HEK293 (cell line): ENCODE results near the gene TOMM40.

ENCODE experiments used
- CTCF ChIA-PET: fragments of 350-600 bp; formaldehyde crosslinking; extraction: SDS; loops from one replicate; lab custom pipeline; 2021; ENCODE audit warnings: antibody characterized with exemption; lab: Yijun Ruan, JAX
- POLR2A ChIA-PET: fragments of 300-600 bp; formaldehyde crosslinking; extraction: SDS; loops from one replicate; lab custom pipeline; 2020; ENCODE audit warnings: antibody characterized with exemption, inconsistent platforms; lab: Yijun Ruan, JAX
- H3K27ac ChIP-seq: fragments of 200-500 bp; sonication (Bioruptor generic); 2 replicates; pipeline ENCODE4 v1.5.1; 2014; ENCODE audit warnings: low read depth, low read length, control low read depth, inconsistent platforms; ENCODE audit errors: extremely low read depth
- H3K36me3 ChIP-seq, 2 experiments: fragments of 200-500 bp in 1 of 2; sonication (Bioruptor generic) in 1 of 2; 1 replicate in 1 of 2; 2 replicates in 1 of 2; pipeline ENCODE4 v1.5.1; 2014 to 2017; ENCODE audit warnings: inconsistent platforms in 2 of 2, low read length in 2 of 2; ENCODE audit not compliant: control insufficient read depth in 2 of 2, insufficient read depth in 1 of 2
- H3K4me1 ChIP-seq: fragments of 200-500 bp; sonication (Bioruptor generic); 2 replicates; pipeline ENCODE4 v1.5.1; 2014; ENCODE audit warnings: mild to moderate bottlenecking, low read length, inconsistent platforms; ENCODE audit not compliant: control insufficient read depth, insufficient read depth
- H3K4me3 ChIP-seq: 2 replicates; pipeline ENCODE4 v1.5.1; 2011; ENCODE audit warnings: low read depth, mild to moderate bottlenecking, control low read depth, low read length, moderate library complexity
- H3K9me3 ChIP-seq: fragments of 200-500 bp; sonication (Bioruptor generic); 2 replicates; pipeline ENCODE4 v1.5.1; 2014; ENCODE audit warnings: low read depth, low read length, inconsistent platforms; ENCODE audit not compliant: control insufficient read depth, insufficient read depth
- BCL11A ChIP-seq: fragments of 450-650 bp; formaldehyde crosslinking; IDR thresholded peaks from 2 replicates; pipeline ENCODE4 v1.5.1; 2016; ENCODE audit warnings: low read depth, missing biosample characterization, missing genetic modification characterization
- GLIS1 ChIP-seq: fragments of 450-650 bp; formaldehyde crosslinking; IDR thresholded peaks from 2 replicates; pipeline ENCODE4 v1.5.1; 2016; ENCODE audit warnings: missing biosample characterization, missing genetic modification characterization
- OSR2 ChIP-seq: fragments of 450-650 bp; formaldehyde crosslinking; IDR thresholded peaks from 2 replicates; pipeline ENCODE4 v1.5.1; 2016; ENCODE audit warnings: missing biosample characterization, missing genetic modification characterization
- SP3 ChIP-seq: fragments of 450-650 bp; formaldehyde crosslinking; IDR thresholded peaks from 2 replicates; pipeline ENCODE4 v1.5.1; 2016; ENCODE audit warnings: missing biosample characterization, missing genetic modification characterization
- YY1 ChIP-seq: fragments of 450-650 bp; formaldehyde crosslinking; IDR thresholded peaks from 2 replicates; pipeline ENCODE4 v1.5.1; 2018; ENCODE audit warnings: missing biosample characterization, missing genetic modification characterization
- YY2 ChIP-seq: fragments of 450-650 bp; formaldehyde crosslinking; IDR thresholded peaks from 2 replicates; pipeline ENCODE4 v1.5.1; 2016; ENCODE audit warnings: missing biosample characterization, missing genetic modification characterization
- ZBTB20 ChIP-seq: fragments of 450-650 bp; formaldehyde crosslinking; IDR thresholded peaks from 2 replicates; pipeline ENCODE4 v1.5.1; 2016; ENCODE audit warnings: missing biosample characterization, missing genetic modification characterization
- ZBTB26 ChIP-seq: fragments of 450-650 bp; formaldehyde crosslinking; optimal IDR thresholded peaks from 2 replicates; pipeline ENCODE3; 2016; ENCODE audit warnings: missing biosample characterization, mild to moderate bottlenecking, missing genetic modification characterization
- ZBTB48 ChIP-seq: fragments of 450-650 bp; formaldehyde crosslinking; IDR thresholded peaks from 2 replicates; pipeline ENCODE4 v1.5.1; 2016; ENCODE audit warnings: missing biosample characterization, missing genetic modification characterization
- ZIC2 ChIP-seq: fragments of 450-650 bp; formaldehyde crosslinking; IDR thresholded peaks from 2 replicates; pipeline ENCODE4 v1.5.1; 2016; ENCODE audit warnings: missing biosample characterization, missing genetic modification characterization
- ZNF112 ChIP-seq: fragments of 450-650 bp; formaldehyde crosslinking; IDR thresholded peaks from 2 replicates; pipeline ENCODE4 v1.5.0; 2017; ENCODE audit warnings: missing biosample characterization, missing genetic modification characterization
- ZNF114 ChIP-seq: fragments of 450-650 bp; formaldehyde crosslinking; IDR thresholded peaks from 2 replicates; pipeline ENCODE4 v1.5.0; 2017; ENCODE audit warnings: missing biosample characterization, missing genetic modification characterization
- ZNF146 ChIP-seq: fragments of 450-650 bp; formaldehyde crosslinking; IDR thresholded peaks from 2 replicates; pipeline ENCODE4 v1.5.1; 2016; ENCODE audit warnings: missing biosample characterization, missing genetic modification characterization
- ZNF157 ChIP-seq: fragments of 450-650 bp; formaldehyde crosslinking; IDR thresholded peaks from 2 replicates; pipeline ENCODE4 v1.5.1; 2016; ENCODE audit warnings: missing biosample characterization, missing genetic modification characterization
- ZNF324 ChIP-seq: fragments of 450-650 bp; formaldehyde crosslinking; IDR thresholded peaks from 2 replicates; pipeline ENCODE4 v1.5.1; 2016; ENCODE audit warnings: missing biosample characterization, missing genetic modification characterization
- ZNF394 ChIP-seq: fragments of 450-650 bp; formaldehyde crosslinking; IDR thresholded peaks from 2 replicates; pipeline ENCODE4 v1.5.1; 2016; ENCODE audit warnings: missing biosample characterization, missing genetic modification characterization, mild to moderate bottlenecking, moderate library complexity, borderline replicate concordance
- ZNF423 ChIP-seq: fragments of 450-650 bp; formaldehyde crosslinking; IDR thresholded peaks from 2 replicates; pipeline ENCODE4 v1.5.1; 2016; ENCODE audit warnings: missing biosample characterization, missing genetic modification characterization
- ZNF596 ChIP-seq: fragments of 450-650 bp; IDR thresholded peaks from 2 replicates; pipeline ENCODE4 v1.5.0; 2018; ENCODE audit warnings: missing biosample characterization, mild to moderate bottlenecking, missing genetic modification characterization, moderate library complexity
- ZNF624 ChIP-seq: fragments of 450-650 bp; formaldehyde crosslinking; IDR thresholded peaks from 2 replicates; pipeline ENCODE4 v1.5.1; 2017; ENCODE audit warnings: missing biosample characterization, missing genetic modification characterization
- ZNF692 ChIP-seq: fragments of 450-650 bp; formaldehyde crosslinking; IDR thresholded peaks from 2 replicates; pipeline ENCODE4 v1.5.1; 2016; ENCODE audit warnings: missing biosample characterization, missing genetic modification characterization
- ZNF776 ChIP-seq: fragments of 450-650 bp; formaldehyde crosslinking; IDR thresholded peaks from 2 replicates; pipeline ENCODE4 v1.5.0; 2017; ENCODE audit warnings: missing biosample characterization, missing genetic modification characterization, borderline replicate concordance
- TF ChIP-seq, protein P1 (sequence below): fragments of 450-650 bp; formaldehyde crosslinking; IDR thresholded peaks from 2 replicates; pipeline ENCODE4 v1.5.1; 2016; ENCODE audit warnings: missing biosample characterization, missing genetic modification characterization
- TF ChIP-seq, protein P2 (sequence below): fragments of 450-650 bp; IDR thresholded peaks from 2 replicates; pipeline ENCODE4 v1.5.1; 2018; ENCODE audit warnings: missing biosample characterization, mild to moderate bottlenecking, missing genetic modification characterization
- TF ChIP-seq, protein P3 (sequence below): fragments of 450-650 bp; formaldehyde crosslinking; IDR thresholded peaks from 2 replicates; pipeline ENCODE4 v1.5.1; 2016; ENCODE audit warnings: missing biosample characterization, missing genetic modification characterization
- TF ChIP-seq, protein P4 (sequence below): fragments of 450-650 bp; formaldehyde crosslinking; IDR thresholded peaks from 2 replicates; pipeline ENCODE4 v1.5.1; 2016; ENCODE audit warnings: missing biosample characterization, missing genetic modification characterization

Gene TOMM40

DNA sequence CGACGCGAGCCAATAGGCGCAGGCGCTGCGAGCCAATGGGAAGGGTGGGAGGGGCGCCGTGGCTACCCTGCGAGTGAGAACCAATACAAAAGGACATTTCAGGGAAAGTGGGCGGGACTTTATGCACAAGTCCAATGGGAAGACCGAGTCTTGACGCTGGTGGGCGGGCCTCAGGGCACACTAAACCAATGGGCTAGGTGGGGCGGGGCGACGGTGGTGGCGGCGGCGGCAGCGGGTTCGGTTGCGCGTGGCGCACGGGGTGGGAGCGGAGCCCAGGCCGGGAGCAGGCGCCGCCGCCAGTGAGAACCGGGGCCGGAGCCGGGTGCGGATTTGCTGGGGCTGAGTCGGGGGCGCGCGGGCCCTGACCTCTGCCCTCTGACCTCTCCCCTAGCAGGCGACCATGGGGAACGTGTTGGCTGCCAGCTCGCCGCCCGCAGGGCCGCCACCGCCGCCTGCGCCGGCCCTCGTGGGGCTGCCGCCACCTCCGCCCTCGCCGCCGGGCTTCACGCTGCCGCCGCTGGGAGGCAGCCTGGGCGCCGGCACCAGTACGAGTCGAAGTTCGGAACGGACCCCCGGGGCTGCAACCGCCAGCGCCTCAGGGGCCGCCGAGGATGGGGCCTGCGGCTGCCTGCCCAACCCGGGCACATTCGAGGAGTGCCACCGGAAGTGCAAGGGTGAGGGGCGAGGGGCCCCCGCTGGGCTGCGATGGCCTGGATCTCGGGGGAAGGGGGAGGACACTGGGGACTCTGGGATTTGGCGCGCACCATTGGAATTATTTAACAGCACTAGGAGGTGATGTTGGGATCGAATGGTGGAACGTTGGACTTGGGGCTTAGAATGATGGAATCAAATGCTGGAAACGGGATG is at the start of gene TOMM40:
TOMM40 (plus strand) TSS at position 239 of the 867 bp plus-strand sequence; CDS start at position 401, 162 bp downstream.
- CTCF ChIA-PET, result interaction anchor here (0.6 to 2.2 kb wide), 12 partner anchors 12 to 1587 kb away, joined by 3 to 19 read pairs (median 4); partner anchors contain the start of genes APOE and NECTIN2
- Histone ChIP-seq H3K4me3 (peak within 1 kb of the TSS; percentile 83), H3K27ac (peak within 1 kb of the TSS; percentile 79), H3K36me3 (peaks cover 38 to 62% of the 10 kb centered on the region in 2 experiments), H3K9me3 (no peaks in the 10 kb centered on the region), H3K4me1 (peaks cover 6% of the 10 kb centered on the region)
- POLR2A ChIA-PET, result interaction anchor here (0.8 to 2.6 kb wide), 14 partner anchors 11 to 956 kb away, joined by 3 to 15 read pairs (median 4); partner anchors contain the start of genes APOE, BLOC1S3, CLASRP and CLPTM1
- TF ChIP-seq ZNF776 (tag by site-specific recombination) (no peak), ZNF596 (tag by site-specific recombination) (no peak), SP3 (tag by site-specific recombination) (peak; percentile 95), ZNF624 (tag by site-specific recombination) (no peak), ZBTB26 (tag by site-specific recombination) (peak; percentile 24), ZNF423 (no peak), ZNF324 (no peak), OSR2 (tag by site-specific recombination) (no peak), ZBTB20 (tag by site-specific recombination) (peak; percentile 52; the same call in 1 of the 2 replicates), ZIC2 (tag by site-specific recombination) (peak; percentile 53; the same call in 1 of the 2 replicates), YY1 (tag by site-specific recombination) (0 out of 2 replicates have a peak, but pooled peaks have one; percentile 33), ZNF146 (tag by site-specific recombination) (no peak), ZNF157 (tag by site-specific recombination) (no peak), ZNF394 (tag by site-specific recombination) (no peak), ZNF114 (tag by site-specific recombination) (no peak), BCL11A (tag by site-specific recombination) (no peak), ZNF112 (tag by site-specific recombination) (no peak), YY2 (no peak), ZNF692 (tag by site-specific recombination) (no peak), GLIS1 (tag by site-specific recombination) (0 out of 2 replicates have a peak, but pooled peaks have one; percentile 10), ZBTB48 (no peak)
- TF ChIP-seq, protein P1, sequence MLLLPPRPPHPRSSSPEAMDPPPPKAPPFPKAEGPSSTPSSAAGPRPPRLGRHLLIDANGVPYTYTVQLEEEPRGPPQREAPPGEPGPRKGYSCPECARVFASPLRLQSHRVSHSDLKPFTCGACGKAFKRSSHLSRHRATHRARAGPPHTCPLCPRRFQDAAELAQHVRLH (tag by site-specific recombination), result peak; percentile 46; the same call in 1 of the 2 replicates
- TF ChIP-seq, protein P2, sequence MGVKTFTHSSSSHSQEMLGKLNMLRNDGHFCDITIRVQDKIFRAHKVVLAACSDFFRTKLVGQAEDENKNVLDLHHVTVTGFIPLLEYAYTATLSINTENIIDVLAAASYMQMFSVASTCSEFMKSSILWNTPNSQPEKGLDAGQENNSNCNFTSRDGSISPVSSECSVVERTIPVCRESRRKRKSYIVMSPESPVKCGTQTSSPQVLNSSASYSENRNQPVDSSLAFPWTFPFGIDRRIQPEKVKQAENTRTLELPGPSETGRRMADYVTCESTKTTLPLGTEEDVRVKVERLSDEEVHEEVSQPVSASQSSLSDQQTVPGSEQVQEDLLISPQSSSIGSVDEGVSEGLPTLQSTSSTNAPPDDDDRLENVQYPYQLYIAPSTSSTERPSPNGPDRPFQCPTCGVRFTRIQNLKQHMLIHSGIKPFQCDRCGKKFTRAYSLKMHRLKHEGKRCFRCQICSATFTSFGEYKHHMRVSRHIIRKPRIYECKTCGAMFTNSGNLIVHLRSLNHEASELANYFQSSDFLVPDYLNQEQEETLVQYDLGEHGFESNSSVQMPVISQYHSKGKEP (tag by site-specific recombination), result no peak
- TF ChIP-seq, protein P3, sequence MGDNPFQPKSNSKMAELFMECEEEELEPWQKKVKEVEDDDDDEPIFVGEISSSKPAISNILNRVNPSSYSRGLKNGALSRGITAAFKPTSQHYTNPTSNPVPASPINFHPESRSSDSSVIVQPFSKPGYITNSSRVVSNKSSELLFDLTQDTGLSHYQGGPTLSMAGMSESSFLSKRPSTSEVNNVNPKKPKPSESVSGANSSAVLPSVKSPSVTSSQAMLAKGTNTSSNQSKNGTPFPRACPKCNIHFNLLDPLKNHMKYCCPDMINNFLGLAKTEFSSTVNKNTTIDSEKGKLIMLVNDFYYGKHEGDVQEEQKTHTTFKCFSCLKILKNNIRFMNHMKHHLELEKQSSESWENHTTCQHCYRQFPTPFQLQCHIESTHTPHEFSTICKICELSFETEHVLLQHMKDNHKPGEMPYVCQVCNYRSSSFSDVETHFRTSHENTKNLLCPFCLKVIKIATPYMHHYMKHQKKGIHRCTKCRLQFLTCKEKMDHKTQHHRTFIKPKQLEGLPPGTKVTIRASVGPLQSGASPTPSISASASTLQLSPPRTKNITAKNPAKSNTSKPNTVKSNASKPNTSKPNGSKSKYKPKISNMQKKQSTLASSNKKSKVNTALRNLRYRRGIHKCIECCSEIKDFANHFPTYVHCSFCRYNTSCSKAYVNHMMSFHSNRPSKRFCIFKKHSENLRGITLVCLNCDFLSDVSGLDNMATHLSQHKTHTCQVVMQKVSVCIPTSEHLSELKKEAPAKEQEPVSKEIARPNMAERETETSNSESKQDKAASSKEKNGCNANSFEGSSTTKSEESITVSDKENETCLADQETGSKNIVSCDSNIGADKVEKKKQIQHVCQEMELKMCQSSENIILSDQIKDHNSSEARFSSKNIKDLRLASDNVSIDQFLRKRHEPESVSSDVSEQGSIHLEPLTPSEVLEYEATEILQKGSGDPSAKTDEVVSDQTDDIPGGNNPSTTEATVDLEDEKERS, result no peak
- TF ChIP-seq, protein P4, sequence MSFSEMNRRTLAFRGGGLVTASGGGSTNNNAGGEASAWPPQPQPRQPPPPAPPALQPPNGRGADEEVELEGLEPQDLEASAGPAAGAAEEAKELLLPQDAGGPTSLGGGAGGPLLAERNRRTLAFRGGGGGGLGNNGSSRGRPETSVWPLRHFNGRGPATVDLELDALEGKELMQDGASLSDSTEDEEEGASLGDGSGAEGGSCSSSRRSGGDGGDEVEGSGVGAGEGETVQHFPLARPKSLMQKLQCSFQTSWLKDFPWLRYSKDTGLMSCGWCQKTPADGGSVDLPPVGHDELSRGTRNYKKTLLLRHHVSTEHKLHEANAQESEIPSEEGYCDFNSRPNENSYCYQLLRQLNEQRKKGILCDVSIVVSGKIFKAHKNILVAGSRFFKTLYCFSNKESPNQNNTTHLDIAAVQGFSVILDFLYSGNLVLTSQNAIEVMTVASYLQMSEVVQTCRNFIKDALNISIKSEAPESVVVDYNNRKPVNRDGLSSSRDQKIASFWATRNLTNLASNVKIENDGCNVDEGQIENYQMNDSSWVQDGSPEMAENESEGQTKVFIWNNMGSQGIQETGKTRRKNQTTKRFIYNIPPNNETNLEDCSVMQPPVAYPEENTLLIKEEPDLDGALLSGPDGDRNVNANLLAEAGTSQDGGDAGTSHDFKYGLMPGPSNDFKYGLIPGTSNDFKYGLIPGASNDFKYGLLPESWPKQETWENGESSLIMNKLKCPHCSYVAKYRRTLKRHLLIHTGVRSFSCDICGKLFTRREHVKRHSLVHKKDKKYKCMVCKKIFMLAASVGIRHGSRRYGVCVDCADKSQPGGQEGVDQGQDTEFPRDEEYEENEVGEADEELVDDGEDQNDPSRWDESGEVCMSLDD, result 0 out of 2 replicates have a peak, but pooled peaks have one; percentile 54
